Measurements from ENCODE around the gene GPR4.
"Not testable (repeated sequence)": the region's sequence is repeated elsewhere in the genome, so short reads cannot be mapped to it uniquely, and the experiment has no call there.

The GPR4 gene

DNA sequence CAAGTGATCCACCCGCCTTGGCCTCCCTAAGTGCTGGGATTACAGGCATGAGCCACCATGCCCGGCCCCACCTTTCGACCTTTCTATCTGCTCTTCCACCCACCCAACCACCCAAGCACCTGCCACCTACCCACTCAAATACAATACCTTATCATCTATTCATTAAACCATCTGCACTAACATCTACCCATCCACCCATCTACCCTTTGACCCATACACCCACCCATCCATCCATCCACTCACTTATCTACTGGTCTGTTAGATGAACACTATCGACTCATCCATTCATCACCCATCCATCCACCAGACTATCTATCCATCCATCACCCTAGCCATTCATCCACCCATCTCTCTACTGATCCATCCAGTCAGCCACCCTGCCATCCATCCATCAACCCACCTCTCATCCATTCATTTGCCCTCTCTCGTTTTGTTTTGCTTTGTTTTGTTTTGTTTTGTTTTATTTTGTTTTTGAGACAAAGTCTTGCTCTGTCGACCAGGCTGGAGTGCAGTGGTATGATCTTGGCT, 20.0 kb upstream of the GPR4 start:
- DNase-seq: no peak

GRCh38 chr19:45621389-45621788, 19.4 kb upstream of the GPR4 start:
- no peak for DNase-seq

- DNase-seq: no peak
Observed at GRCh38 chr19:45616704-45617017, 14.6 kb upstream of the GPR4 start.

DNA sequence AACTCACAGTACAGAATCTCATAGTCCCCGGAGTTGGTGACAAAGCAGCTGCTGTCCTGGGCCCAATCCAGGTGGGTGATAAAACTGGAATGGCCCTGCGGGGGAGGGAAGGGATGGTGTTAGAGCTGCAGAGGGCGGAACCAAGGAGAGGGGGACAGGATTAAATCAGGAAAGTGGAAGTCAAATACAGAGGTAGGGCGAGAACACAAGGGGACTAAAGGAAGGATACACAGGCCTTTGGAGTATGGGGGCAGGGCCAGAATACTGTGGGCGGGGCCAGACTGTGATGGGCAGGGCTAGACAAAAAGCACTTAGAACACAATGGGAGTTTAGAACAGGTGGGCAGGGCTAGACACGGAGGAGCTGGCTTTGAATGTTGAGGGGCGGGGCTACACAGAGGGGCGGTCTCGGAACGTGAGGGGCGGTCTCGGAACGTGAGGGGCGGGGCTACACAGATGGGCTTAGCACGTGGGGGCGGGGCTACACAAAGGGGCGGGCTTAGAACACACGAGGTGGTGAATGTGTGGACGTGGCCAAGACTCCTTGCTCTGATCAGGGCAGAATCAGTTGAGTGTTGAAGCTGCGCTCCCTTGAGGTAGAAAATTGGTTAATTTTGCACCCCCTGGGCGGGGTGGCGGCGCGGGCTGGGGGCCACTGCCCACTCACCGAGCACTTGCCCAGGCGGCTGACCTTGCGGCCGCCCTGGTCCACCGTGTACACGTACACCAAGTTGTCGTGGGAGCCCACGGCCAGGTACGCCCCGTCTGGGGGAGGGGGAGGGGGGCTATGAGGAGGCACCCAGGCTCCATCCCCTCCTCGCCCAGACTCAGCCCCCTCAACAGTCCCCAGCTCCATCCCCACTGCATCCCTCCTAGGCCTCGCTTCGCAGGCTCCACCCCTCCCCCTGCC, 14.0 kb upstream of the GPR4 start:
- peak; percentile 84 for DNase-seq

- not testable (repeated sequence) for DNase-seq
Observed at GRCh38 chr19:45615056-45615455, 13.0 kb upstream of the GPR4 start.

GRCh38 chr19:45613926-45614725, 12.1 kb upstream of the GPR4 start:
- DNase-seq: peak; percentile 49

DNA sequence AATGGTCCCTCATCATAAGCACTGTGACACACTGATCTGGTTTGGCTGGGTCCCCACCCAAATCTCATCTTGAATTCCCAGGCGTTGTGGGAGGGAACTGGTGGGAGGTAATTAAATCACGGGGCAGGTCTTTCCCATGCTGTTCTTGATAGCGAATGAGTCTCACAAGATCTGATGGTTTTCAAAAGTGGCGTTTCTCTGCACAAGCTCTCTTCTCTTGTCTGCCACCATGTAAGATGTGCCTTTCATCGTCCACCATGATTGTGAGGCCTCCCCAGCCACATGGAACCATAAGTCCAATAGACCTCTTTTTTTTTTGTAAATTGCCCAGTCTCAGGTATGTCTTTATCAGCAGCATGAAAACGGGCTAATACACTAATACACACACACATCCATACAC, 6.9 kb upstream of the GPR4 start:
- DNase-seq: no peak

DNA sequence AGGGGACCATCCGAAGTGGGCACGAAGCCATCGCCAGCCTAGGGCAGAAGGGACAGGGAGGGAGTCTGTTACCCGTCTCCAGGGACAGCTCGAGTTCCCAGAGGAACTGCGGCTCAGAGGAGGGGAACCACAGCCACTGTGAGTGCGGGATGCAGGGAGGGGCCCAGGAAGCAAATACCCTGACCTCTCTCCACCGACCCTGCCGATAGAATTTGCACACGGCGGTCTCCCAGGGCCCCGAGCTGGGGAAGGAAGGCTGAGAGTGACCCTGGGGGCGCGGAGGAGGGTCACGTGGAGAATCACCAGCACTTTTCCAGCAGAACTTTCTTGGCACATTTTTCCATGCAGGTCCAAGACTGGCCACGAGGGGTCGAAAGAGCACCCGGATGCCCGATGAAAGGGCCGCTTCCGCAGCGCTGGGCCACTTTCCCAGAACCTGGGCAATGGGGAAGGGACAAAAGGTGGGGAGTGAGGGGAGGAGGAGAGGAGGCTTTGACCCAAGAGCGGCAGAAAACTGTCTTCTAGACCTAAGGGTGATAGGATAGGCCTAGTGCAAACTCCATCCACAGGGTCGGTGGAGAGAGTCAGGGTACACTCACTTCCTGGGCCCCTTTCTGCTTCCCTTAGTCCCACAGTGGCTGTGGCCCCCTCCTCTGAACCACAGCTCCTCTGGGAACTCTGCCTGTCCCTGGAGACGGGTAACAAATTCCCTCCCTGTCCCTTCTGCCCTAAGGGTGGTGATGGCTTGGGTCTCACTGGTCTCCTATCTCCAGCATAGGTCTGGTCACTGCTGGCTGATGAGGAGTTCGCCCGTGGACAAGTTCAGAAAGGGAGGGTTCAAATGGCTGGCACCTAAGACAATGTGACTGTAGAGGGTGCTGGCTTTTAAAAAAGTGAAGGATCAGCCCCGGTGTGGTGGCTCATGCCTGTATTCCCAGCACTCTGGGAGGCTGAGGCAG, 5.3 kb upstream of the GPR4 start:
- peak; percentile 46 for DNase-seq

DNA sequence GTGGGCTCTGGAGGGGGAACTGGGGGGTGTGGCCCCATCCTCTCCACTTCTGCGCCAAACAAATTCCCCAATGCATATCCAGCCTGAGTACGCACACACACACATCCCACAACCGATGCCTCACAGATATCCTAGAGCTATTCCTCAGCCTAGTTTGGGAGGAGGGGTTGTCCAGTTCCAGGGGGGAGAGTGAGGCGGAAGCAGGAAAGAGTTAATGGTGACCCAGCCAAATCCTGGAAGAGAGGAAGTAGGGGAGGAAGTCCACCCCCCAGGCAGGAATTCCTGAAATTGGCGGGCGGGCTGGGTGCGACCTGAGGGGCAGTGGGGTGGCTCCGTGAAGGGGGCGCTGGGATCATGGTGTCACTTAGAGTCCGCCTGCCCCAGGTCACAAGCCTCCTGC, 897 bp downstream of the GPR4 start:
- no peak for DNase-seq

DNA sequence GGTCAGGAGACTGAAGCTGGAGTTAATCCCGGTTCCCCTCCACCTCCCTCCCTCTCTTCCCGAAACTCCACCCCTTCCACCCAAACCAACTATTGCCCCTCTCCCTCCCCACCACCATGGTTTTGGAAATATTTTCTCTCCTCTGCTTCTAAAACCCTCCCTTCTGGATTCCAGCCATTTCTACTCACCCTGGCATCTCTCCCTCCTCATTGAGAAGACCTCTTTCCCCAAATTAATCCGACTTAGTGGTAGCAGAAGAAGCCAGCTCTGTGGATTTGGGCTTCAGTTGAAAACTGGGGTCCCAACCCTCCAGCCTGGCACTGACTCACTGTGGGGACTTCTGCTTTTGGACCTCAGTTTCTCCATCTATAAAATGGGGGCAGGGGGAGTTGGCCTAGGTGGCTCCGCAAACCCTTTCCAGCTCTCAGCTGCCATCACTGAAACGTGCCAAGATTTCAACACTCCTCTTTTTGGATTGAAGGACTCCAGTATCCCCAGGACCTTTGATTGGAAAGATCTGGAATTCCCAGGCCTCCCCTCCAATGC, 1.6 kb downstream of the GPR4 start:
- no peak for DNase-seq

DNA sequence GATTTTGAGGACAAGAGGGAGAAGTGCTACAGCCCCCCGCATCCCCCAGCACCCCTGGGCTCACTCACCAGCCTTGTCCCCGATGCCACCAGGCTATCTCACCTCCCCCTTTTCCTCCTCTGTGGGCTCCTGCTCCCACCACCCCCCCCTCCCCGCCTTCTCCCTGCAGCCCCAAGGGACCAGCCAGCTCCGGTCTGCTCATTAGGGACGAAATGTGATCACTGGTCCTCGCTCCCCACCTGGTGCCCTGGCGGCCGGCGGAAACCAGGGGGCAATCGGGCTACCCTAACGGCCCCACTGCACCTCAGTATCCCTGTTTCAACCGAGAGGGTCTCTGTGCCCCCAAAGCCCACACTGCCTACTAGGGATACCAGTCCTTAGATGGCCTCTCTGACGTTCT, 2.7 kb downstream of the GPR4 start:
- no peak for DNase-seq

DNA sequence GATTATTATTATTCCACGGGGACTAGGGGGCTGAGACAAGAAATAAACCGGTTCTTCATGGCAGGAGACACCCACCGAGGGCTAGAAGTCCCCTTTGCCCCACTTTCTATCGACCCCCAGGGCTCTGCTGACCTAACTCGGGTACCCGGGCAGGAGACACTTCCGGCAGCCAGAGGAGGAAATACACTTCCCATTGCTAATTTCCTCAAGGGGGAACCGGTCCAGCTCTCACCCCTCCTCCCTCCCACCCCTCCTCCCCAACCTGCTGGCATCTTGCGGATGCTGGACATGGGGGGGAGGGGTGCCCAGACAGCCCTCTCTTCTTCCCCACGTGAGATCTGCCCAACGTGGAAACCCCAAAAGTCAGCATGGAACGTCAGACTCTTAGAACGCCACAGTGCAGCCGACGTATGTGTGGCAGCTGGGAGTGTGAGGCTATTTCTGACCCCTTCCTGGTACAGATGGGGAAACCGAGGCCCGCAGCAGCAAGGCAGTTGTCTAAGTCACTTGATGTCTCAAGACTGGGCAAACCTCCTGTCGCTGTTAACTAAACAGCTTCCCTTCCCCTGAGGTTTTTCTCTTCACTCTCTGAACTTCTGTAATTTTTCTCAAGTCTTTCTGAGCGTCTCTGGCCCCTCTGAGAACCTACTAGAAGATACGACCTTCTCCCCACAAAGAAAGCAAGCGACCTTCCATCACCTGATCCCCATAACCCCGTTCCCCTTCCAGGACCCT, 3.6 kb downstream of the GPR4 start:
- no peak for DNase-seq

DNA sequence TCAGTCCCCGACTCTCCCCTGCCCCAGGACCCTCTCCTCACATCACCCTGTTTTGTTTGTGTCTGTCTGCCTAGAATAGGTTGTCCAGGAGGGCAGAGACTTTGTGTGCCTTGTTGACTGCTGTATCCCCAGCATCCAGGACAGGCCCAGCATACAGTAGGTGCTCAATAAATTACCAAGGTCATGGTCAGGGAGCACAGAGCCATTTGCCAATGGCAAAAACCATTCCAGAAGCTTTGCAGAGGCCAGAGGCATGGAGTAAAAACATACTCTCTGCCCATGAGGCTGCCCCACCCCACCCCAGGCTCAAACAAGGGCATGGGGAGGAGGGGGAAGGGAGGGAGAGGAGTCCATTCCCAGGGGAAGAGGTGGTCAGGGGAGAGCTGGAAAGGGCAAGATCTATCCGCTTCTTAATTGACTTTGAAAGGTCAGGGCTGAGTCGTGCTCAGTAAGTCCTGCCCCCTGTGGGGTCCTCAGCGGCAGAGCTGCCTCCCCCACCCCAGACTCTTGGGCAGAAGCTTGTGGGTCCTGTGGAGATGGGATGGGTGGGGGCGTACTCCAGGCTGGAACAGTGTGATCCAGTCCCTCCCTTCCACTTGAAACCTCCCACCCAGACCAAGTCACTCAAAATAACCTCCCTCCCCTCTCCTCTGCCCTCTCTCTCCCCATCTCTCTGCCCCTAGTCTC, 4.4 kb downstream of the GPR4 start:
- no peak for DNase-seq

DNA sequence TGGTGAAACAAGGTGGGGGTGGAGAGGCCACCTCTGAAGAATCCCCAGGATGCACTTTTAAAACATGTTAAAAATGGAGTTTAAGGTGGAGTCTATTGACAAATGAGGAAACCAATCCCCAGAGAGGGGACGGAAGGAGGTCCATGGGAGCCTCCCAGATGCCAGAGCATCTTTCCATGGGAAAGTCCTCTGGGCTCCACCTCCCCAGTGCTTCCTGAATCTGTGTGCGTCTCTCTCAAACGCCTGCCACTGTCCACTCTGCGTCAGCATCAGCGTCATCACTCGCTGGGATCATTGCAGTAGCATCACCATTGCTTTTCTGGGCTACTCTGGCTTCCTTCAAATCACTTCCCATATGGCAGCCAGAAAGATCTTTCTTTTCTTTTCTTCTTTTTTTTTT, 6.2 kb downstream of the GPR4 start:
- DNase-seq: no peak

- no peak for DNase-seq
Observed at GRCh38 chr19:45593520-45593919, 8.5 kb downstream of the GPR4 start.

DNA sequence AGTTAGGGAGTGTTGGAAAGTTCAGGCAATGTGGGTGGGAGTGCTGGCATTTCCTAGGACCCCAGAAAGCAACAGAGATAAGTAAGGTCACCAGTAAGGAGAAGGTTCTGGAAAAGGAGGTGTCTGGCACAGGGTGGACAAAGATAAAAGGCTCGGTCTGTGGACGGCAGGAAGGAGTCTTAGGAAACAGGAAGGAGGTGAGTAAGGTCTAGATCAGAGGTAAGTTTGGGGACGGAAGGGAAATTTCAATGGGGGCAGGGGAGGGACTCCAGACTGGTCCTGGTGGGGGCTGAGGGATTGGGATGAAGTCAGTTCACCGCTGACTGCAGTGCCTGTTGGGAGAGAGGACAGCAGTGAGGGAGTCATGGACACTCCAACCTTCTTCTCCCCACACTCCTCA, 9.6 kb downstream of the GPR4 start:
- DNase-seq: no peak

DNA sequence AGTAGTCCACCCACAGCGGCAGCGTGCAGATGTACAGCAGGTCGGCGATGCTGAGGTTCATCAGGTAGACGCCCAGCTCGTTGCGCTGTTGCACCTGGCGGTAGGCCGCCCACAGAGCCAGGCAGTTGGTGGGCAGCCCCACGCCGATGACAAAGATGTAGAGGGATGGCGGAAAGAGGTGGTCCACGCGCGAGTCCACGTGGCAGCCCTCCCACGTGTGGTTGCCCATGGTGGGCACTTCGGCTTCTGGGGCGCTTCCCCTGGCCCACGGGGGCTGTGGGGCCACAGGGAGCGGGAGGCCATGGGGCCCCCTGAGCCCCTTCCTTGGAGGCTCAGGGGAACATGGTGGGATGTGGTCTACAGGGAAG, 10.4 kb downstream of the GPR4 start:
- DNase-seq: no peak

DNA sequence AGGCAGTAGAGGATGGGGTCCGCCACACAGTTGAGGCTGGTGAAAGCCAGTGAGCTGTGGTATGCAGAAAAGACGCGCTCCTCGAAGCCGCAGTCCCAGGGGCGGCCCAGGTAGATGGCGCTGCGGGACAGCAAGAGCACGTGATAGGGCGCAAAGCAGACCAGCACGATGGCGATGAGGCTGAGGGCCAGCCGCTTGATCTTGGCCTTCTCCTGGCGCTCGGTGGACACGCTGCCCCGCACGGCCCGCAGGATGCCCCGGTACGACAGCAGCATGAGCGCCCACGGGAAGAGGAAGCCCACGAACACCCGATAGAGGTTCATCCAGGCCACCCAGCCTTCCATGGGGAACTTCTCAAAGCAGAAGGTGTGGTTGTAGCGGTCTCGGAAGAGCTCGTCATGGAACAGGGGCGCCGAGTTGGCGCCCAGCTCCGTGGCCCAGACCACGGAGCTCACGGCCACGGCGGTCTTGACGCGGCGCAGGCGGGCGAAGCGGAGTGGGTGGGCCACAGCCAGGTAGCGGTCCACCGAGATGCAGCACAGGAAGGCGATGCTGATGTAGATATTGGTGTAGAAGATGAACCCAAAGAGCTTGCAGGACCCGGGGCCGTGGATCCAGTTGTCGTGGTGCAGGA, 10.9 kb downstream of the GPR4 start:
- DNase-seq: peak; percentile 36

GRCh38 chr19:45590300-45591003, 11.6 kb downstream of the GPR4 start:
- DNase-seq: no peak

DNA sequence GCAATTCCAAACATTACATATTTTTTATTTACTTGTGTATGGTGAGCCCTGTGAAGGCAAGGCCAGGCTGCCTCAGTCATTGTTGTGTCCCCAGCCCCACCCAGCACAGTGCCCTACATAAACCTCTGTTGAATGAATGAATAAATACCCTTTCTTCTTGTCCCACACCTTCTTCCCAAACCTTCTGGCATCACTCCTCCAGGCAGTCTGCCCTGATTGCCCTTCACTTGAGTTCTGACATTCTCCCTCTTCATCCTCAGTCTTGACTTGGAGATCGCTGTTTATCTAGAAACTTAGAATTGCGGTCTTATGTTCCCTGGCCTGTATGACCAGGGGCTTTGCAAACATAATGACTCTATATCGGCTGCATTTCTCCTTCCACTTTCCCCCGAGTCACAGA, 12.2 kb downstream of the GPR4 start:
- no peak for DNase-seq
